LNCAP (cell line): ENCODE measurements around the gene CD200.

Experiments used
- TF ChIP-seq, protein P1 (sequence below): fragments of 450-650 bp; IDR thresholded peaks from 2 replicates; pipeline ENCODE4 v1.5.1; 2017; ENCODE audit warnings: mild to moderate bottlenecking

Gene CD200

DNA sequence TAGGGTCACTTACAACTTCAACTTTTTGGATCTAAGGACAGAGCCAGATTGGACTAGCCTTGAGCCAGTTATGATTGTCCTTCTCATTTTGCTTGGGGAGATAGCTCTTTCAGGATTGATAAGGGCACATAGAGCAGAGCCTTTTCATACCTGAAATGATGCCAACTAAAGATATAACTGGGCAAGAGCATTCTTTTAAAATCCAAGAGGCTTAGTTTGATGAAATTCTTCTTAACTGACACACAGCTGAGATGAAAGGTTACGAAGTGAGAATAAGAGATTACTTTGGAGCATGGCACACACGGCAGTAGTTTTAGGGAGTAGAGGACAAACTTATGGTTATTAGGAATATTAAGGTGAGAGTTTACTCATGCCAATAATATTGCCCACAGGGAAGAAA, 12.7 kb downstream of the CD200 start:
- TF ChIP-seq, protein P1, sequence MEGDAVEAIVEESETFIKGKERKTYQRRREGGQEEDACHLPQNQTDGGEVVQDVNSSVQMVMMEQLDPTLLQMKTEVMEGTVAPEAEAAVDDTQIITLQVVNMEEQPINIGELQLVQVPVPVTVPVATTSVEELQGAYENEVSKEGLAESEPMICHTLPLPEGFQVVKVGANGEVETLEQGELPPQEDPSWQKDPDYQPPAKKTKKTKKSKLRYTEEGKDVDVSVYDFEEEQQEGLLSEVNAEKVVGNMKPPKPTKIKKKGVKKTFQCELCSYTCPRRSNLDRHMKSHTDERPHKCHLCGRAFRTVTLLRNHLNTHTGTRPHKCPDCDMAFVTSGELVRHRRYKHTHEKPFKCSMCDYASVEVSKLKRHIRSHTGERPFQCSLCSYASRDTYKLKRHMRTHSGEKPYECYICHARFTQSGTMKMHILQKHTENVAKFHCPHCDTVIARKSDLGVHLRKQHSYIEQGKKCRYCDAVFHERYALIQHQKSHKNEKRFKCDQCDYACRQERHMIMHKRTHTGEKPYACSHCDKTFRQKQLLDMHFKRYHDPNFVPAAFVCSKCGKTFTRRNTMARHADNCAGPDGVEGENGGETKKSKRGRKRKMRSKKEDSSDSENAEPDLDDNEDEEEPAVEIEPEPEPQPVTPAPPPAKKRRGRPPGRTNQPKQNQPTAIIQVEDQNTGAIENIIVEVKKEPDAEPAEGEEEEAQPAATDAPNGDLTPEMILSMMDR, result no peak

DNA sequence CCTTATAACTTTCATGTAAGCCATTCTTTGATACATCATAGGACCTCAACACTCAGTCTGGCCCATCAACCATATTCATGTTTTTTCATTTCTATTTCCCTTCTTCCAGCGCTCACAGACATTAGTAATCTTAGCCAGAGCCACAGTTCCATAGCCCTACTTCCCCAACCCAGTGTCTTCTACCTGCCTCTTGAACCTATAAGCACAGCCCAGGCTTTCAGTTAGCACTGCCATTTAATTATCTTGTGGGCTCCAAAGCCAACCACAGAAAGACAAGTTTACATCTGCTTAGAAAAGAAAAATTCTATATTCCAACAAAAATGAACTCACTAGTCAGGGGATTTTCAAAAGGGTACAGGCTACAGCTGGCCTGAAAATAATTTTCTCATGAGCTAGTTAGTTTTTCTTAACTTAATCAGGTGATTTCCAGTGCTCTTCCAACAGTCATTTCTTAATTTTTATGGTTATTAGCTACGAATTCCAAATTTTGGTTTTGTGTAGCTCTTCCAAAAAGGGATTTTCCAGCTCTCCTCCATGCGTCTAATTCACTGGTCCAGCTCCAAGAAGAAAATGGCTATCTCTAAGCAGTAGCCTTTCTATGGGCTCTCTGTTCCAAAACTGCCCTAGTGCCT, 13.7 kb downstream of the CD200 start:
- TF ChIP-seq, protein P1, result no peak

DNA sequence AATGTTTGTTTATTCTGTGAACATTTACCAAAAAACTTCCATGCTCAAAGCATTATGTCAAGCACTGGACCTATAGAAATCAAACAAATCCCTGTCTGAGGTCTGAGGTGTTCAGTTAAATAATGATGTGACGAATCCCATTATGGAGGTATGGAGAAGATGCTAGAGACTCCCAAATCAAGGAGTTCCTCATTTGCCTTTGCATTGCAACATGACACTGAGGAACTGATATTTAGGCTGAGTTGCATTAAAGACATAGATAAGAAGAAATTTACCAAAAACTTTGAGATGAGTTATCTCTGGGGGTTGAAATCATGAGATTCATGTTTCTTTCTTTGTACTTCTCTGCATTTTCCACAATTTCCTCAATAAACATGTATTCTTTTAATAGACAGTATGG, 16.0 kb downstream of the CD200 start:
- TF ChIP-seq, protein P1, result no peak

DNA sequence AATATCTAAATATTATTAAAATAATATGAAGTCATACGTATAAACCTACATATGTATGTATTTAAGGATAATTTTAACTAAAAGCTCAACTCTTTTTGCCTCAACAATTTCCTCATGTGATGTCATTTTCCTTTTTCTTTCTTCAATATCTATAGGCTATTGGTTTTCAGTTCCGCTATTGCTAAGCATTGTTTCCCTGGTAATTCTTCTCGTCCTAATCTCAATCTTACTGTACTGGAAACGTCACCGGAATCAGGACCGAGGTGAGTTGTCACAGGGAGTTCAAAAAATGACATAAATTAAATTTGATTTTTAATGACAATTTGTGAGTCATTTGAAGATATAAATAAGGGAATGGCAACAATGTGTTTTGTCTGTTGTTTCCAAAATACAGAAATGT, 16.6 kb downstream of the CD200 start:
- TF ChIP-seq, protein P1, result no peak

DNA sequence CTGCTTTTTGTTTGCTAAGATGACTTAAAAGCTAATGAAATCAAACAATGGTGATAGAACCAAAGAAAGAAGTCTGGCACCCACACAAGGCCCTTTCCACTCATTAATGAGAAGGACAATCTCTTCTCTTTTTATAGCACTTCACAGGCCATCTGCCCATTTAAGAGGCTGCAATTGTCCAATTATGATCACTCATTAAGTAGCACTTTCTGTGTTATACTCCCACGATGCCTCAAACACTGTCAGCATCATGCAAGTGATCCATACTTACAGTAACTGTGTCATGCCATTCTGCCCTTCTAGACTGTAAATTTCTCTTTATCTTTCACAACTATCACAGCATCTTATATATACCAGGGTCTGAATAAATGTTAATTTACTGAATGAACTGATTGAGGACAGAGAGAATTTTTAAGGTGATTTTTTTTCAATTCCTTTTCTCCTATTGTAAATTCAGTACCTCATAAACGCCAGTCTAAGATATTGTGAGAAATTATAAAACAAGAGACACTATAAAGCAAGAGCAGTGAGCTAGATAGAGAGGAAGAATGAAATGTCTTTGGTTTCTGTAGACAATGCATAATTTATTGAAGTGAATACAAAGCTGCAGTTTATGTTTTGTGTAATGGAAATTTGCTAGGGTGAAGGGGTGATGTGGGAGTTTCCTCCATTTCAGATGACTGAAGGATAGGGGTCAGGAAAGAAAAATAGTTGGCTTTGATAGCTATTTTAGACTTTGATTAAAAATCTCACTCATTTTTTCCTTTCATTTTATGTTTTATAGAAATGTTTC, 17.3 kb downstream of the CD200 start:
- TF ChIP-seq, protein P1, result no peak

DNA sequence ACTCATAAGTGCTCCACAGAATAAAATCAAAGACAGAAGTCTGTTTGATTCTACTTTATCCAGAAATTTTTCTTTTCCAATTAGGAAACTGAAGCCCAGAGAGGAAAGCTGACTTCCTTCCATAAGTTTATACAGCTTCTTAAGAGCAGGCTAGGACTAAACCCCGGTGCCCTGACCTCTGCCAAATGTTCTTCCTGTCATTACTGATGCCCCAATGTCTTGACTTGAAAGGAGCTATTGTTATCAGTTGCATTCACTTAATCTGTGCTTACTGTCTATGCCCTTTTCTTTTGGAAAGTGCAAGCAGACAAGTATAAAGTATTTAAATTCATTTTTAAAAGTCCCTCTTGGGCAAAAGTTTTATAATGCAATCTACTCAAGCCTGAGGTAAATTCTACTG, 18.1 kb downstream of the CD200 start:
- TF ChIP-seq, protein P1, result no peak

DNA sequence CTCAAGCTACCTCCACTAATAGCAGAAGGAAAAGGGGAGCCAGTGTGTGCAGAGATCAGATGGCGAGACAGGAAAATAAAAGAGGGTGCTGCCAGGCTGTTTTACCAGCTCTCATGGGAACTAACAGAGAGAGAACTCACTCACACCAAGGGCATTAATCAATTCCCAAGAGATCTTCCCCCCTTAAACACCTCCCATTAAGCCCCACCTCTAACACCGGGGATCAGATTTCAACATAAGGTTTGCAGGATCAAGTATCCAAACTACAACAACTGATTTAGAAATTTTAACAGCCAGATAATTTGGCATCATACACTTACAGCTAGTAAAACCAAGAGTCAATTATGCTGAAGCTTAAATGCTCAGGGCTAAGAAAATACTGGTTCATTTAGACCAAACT, 18.9 kb downstream of the CD200 start:
- TF ChIP-seq, protein P1, result no peak
